Measurements from ENCODE around the gene CUEDC2. TPM values are rescaled to one million over a fixed set of nuclear protein-coding genes. Genes with fewer than 3 reads are reported as not detected.

CUEDC2 gene
- total and polyA plus RNA-seq, 10 of the 15 experiments (the other 5 are each of a cell fraction or from before 2014, with no cell fraction given) = 20.4 to 121 (median 75.0) TPM

GRCh38 chr10:102432162-102432950 lies at the start of gene CUEDC2 (continued):
- no peak for TF ChIP-seq BCL3 (IDR thresholded peaks at IDR 0.05; ENCODE audit: borderline replicate concordance, insufficient read depth, low read depth, low read length, poor library complexity, severe bottlenecking)
- no peak for TF ChIP-seq RBBP5 (conservative IDR thresholded peaks at IDR 0.05)
- no peak for TF ChIP-seq RUNX3 (IDR thresholded peaks at IDR 0.05; ENCODE audit: low read length)
- TF ChIP-seq NFYA (IDR thresholded peaks at IDR 0.05; ENCODE audit: borderline replicate concordance, low read depth, low read length) = no peak
- TF ChIP-seq HSF1 (IDR thresholded peaks at IDR 0.05; ENCODE audit: low read depth, low read length) = peak; percentile 13; the same call in 1 of the 2 replicates
- no peak for TF ChIP-seq CHD1 (IDR thresholded peaks at IDR 0.05; ENCODE audit: low read depth, low read length)
- no peak for TF ChIP-seq PAX8 (IDR thresholded peaks at IDR 0.05)
- no peak for TF ChIP-seq CUX1 (IDR thresholded peaks at IDR 0.05; ENCODE audit: insufficient replicate concordance, low read depth, low read length)
- no peak for TF ChIP-seq YBX1 (IDR thresholded peaks at IDR 0.05)
- no peak for TF ChIP-seq RAD21 (IDR thresholded peaks at IDR 0.05; ENCODE audit: insufficient read depth, low read depth, low read length)
- no peak for TF ChIP-seq RB1 (IDR thresholded peaks at IDR 0.05; ENCODE audit: borderline replicate concordance)
- peak; percentile 96 for TF ChIP-seq TCF7 (IDR thresholded peaks at IDR 0.05; ENCODE audit: borderline replicate concordance)
- TF ChIP-seq MAX (IDR thresholded peaks at IDR 0.05; ENCODE audit: low read depth, low read length) = no peak
- peak; percentile 39 to 67; a peak in 2 of 4 replicates for TF ChIP-seq BHLHE40 (IDR thresholded peaks at IDR 0.05; ENCODE audit: borderline replicate concordance in 1 of 2, low read depth in 2 of 2, low read length in 1 of 2)
- TF ChIP-seq PAX5 (IDR thresholded peaks at IDR 0.05; ENCODE audit: borderline replicate concordance, low read depth, low read length) = 0 out of 2 replicates have a peak, but pooled peaks have one; percentile 33
- TF ChIP-seq NR2F1 (conservative IDR thresholded peaks at IDR 0.05) = no peak
- TF ChIP-seq SIX5 (IDR thresholded peaks at IDR 0.05; ENCODE audit: low read depth, low read length, severe bottlenecking) = peak; percentile 85
- peak; percentile 89 for TF ChIP-seq CREM (IDR thresholded peaks at IDR 0.05; ENCODE audit: low read depth)
- no peak for TF ChIP-seq USF2 (IDR thresholded peaks at IDR 0.05; ENCODE audit: borderline replicate concordance, low read depth, low read length)
